Neural cell (in vitro differentiated cells): ENCODE data around the gene COL1A1. TPM values are rescaled to one million over a fixed set of nuclear protein-coding genes. Genes with fewer than 3 reads are reported as not detected.

Experiments used
- H2AFZ ChIP-seq: fragments of 200-600, 300-800 bp; sonication (generic), shearing (Covaris generic); 2 replicates; pipeline ENCODE4 v1.6.0; 2014; ENCODE audit warnings: low read depth, mild to moderate bottlenecking, antibody characterized with exemption, low read length, moderate library complexity
- H3F3A ChIP-seq: fragments of 200-600 bp; shearing (Covaris generic); 2 replicates; pipeline ENCODE4 v1.6.1; 2016; ENCODE audit warnings: mild to moderate bottlenecking, moderate library complexity, mixed read lengths, antibody characterized with exemption, low read length; ENCODE audit not compliant: insufficient read depth, poor library complexity, severe bottlenecking
- H3K27ac ChIP-seq: fragments of 200-600, 300-800 bp; sonication (generic), shearing (Covaris generic); 2 replicates; pipeline ENCODE4 v1.5.1; 2014; ENCODE audit warnings: mild to moderate bottlenecking, low read length, moderate library complexity
- H3K27me3 ChIP-seq: fragments of 300-800, 200-600 bp; sonication (generic), shearing (Covaris generic); 2 replicates; pipeline ENCODE4 v1.6.0; 2014; ENCODE audit warnings: mild to moderate bottlenecking, low read depth, low read length, moderate library complexity; ENCODE audit not compliant: insufficient read depth
- H3K36me3 ChIP-seq: fragments of 300-800, 200-600 bp; sonication (generic), shearing (Covaris generic); 2 replicates; pipeline ENCODE4 v1.5.1; 2014; ENCODE audit warnings: mild to moderate bottlenecking, antibody characterized with exemption, low read length, moderate library complexity; ENCODE audit not compliant: insufficient read depth
- H3K4me2 ChIP-seq: fragments of 300-800, 200-600 bp; sonication (generic), shearing (Covaris generic); 2 replicates; pipeline ENCODE4 v1.6.0; 2014; ENCODE audit warnings: mild to moderate bottlenecking, low read length
- H3K4me3 ChIP-seq: fragments of 300-800, 200-600 bp; sonication (generic), shearing (Covaris generic); 2 replicates; pipeline ENCODE4 v1.5.1; 2014; ENCODE audit warnings: mild to moderate bottlenecking, low read length, moderate library complexity
- H3K79me2 ChIP-seq: fragments of 200-600 bp; shearing (Covaris generic); replicated peaks from 2 replicates; pipeline ENCODE4 v1.6.0; 2014; ENCODE audit warnings: mild to moderate bottlenecking, low read length, moderate library complexity; ENCODE audit not compliant: insufficient read depth
- H3K9ac ChIP-seq: fragments of 300-800, 200-600 bp; sonication (generic), shearing (Covaris generic); 2 replicates; pipeline ENCODE4 v1.6.1; 2016; ENCODE audit warnings: mild to moderate bottlenecking, low read length, mixed read lengths
- H3K9me2 ChIP-seq: fragments of 200-600 bp; shearing (Covaris generic); 2 replicates; pipeline ENCODE4 v1.6.1; 2016; ENCODE audit warnings: mild to moderate bottlenecking, low read length, mixed read lengths; ENCODE audit not compliant: insufficient read depth
- H3K9me3 ChIP-seq: fragments of 200-600, 300-800 bp; sonication (generic), shearing (Covaris generic); 2 replicates; pipeline ENCODE4 v1.6.1; 2016; ENCODE audit warnings: mild to moderate bottlenecking, mixed run types, low read length, moderate library complexity, mixed read lengths
- H4K20me1 ChIP-seq: fragments of 200-600 bp; shearing (Covaris generic); 2 replicates; pipeline ENCODE4 v1.6.1; 2016; ENCODE audit warnings: mild to moderate bottlenecking, mixed run types; ENCODE audit not compliant: insufficient read depth
- EP300 ChIP-seq: fragments of 450-650 bp; conservative IDR thresholded peaks from 2 replicates; pipeline ENCODE4 v1.6.1; 2014; ENCODE audit warnings: antibody characterized with exemption, mild to moderate bottlenecking, moderate library complexity; ENCODE audit not compliant: poor library complexity, severe bottlenecking
- EZH2 ChIP-seq: fragments of 200-600, 300-800 bp; shearing (Covaris generic), sonication (generic); IDR thresholded peaks from 2 replicates; pipeline ENCODE4 v1.6.1; 2014; ENCODE audit warnings: antibody characterized with exemption, low read length, borderline replicate concordance, mild to moderate bottlenecking; ENCODE audit not compliant: insufficient read depth, poor library complexity, severe bottlenecking
- MXI1 ChIP-seq: fragments of 450-650 bp; conservative IDR thresholded peaks from 2 replicates; pipeline ENCODE4 v1.6.1; 2014; ENCODE audit warnings: antibody characterized with exemption, mild to moderate bottlenecking; ENCODE audit not compliant: poor library complexity, severe bottlenecking
- POLR2AphosphoS5 ChIP-seq: IDR thresholded peaks from 2 replicates; pipeline ENCODE4 v1.6.1; 2012
- RAD21 ChIP-seq: fragments of 450-650 bp; conservative IDR thresholded peaks from 2 replicates; pipeline ENCODE4 v1.6.1; 2014; ENCODE audit warnings: antibody characterized with exemption, mild to moderate bottlenecking, moderate library complexity
- SMC3 ChIP-seq: fragments of 450-650 bp; conservative IDR thresholded peaks from 2 replicates; pipeline ENCODE4 v1.6.1; 2014; ENCODE audit warnings: antibody characterized with exemption, mild to moderate bottlenecking, moderate library complexity; ENCODE audit not compliant: poor library complexity
- TAF1 ChIP-seq: IDR thresholded peaks from 2 replicates; pipeline ENCODE4 v1.6.1; 2012; ENCODE audit warnings: low read depth
- polyA plus RNA-seq: library from polyadenylated mRNA; depleted of rRNA; stranded (reverse); fragments of >200 nt; gene quantifications from 2 replicates; pipeline ENCODE4 v1.2.3, GENCODE V29; 2014
- TF ChIP-seq, protein P1 (sequence below): fragments of 450-650 bp; IDR thresholded peaks from 2 replicates; pipeline ENCODE4 v1.5.1; 2014; ENCODE audit warnings: antibody characterized with exemption, mild to moderate bottlenecking, moderate library complexity; ENCODE audit not compliant: poor library complexity, severe bottlenecking
- TF ChIP-seq, protein P2 (sequence below): IDR thresholded peaks from 2 replicates; pipeline ENCODE4 v1.6.1; 2012; ENCODE audit warnings: borderline replicate concordance

COL1A1 gene
- polyA plus RNA-seq, 1 donor from 2014 or later, result 0.14 TPM

DNA sequence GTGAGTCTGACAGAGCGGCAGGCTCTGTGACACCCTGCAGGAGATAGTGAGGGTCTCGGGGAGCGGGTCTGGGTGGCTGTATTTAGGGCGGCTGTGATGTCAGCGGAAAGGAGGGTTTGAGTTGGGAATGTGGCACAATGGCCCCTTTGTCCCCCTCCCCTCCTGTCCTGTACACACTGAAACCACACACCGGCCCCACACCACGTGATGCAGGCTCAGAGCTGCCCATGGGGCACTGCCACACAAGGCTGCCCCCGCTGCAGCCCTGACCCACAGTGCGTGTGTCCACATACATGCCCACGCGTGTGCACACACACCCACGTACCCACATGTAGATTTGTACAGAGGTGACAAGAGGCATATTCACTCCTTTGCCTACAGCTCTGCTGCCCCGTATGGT is 20.3 kb downstream of the COL1A1 start:
- Histone ChIP-seq H3K9me2 (no peaks in the 10 kb centered on the region), H2AFZ (no peak overlapping the region), H4K20me1 (no peaks in the 10 kb centered on the region), H3K9me3 (no peaks in the 10 kb centered on the region), H3K27me3 (no peaks in the 10 kb centered on the region), H3K79me2 (no peaks in the 10 kb centered on the region), H3K9ac (no peak overlapping the region), H3K4me2 (no peak overlapping the region), H3K27ac (no peak overlapping the region), H3K4me3 (no peak overlapping the region), H3F3A (no peaks in the 10 kb centered on the region), H3K36me3 (no peaks in the 10 kb centered on the region)
- TF ChIP-seq SMC3 (no peak), MXI1 (no peak), RAD21 (no peak), POLR2AphosphoS5 (no peak), EP300 (no peak), TAF1 (no peak), EZH2 (no peak)
- TF ChIP-seq, protein P1, sequence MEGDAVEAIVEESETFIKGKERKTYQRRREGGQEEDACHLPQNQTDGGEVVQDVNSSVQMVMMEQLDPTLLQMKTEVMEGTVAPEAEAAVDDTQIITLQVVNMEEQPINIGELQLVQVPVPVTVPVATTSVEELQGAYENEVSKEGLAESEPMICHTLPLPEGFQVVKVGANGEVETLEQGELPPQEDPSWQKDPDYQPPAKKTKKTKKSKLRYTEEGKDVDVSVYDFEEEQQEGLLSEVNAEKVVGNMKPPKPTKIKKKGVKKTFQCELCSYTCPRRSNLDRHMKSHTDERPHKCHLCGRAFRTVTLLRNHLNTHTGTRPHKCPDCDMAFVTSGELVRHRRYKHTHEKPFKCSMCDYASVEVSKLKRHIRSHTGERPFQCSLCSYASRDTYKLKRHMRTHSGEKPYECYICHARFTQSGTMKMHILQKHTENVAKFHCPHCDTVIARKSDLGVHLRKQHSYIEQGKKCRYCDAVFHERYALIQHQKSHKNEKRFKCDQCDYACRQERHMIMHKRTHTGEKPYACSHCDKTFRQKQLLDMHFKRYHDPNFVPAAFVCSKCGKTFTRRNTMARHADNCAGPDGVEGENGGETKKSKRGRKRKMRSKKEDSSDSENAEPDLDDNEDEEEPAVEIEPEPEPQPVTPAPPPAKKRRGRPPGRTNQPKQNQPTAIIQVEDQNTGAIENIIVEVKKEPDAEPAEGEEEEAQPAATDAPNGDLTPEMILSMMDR, result no peak
- TF ChIP-seq, protein P2, sequence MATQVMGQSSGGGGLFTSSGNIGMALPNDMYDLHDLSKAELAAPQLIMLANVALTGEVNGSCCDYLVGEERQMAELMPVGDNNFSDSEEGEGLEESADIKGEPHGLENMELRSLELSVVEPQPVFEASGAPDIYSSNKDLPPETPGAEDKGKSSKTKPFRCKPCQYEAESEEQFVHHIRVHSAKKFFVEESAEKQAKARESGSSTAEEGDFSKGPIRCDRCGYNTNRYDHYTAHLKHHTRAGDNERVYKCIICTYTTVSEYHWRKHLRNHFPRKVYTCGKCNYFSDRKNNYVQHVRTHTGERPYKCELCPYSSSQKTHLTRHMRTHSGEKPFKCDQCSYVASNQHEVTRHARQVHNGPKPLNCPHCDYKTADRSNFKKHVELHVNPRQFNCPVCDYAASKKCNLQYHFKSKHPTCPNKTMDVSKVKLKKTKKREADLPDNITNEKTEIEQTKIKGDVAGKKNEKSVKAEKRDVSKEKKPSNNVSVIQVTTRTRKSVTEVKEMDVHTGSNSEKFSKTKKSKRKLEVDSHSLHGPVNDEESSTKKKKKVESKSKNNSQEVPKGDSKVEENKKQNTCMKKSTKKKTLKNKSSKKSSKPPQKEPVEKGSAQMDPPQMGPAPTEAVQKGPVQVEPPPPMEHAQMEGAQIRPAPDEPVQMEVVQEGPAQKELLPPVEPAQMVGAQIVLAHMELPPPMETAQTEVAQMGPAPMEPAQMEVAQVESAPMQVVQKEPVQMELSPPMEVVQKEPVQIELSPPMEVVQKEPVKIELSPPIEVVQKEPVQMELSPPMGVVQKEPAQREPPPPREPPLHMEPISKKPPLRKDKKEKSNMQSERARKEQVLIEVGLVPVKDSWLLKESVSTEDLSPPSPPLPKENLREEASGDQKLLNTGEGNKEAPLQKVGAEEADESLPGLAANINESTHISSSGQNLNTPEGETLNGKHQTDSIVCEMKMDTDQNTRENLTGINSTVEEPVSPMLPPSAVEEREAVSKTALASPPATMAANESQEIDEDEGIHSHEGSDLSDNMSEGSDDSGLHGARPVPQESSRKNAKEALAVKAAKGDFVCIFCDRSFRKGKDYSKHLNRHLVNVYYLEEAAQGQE, result no peak

DNA sequence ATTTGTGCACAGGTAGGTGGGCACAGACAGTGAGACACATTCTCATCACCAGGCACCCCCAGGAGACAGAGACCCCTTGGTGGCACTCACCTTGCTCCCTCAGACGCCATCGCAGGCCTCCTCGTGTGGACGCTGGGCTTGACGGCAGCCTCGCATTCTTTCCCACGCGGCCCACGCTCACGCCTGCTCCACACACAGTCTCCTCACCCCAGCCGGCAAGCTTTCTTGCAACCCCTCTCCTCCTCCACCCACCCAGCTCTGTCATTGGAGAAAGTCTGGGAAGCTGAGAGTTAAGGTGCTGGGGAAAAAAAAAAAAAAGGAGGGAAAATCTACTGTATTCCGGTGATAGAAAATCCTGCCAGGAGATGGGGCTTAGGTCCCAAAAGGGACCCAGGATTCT is 20.8 kb downstream of the COL1A1 start:
- Histone ChIP-seq H3F3A (no peaks in the 10 kb centered on the region), H3K4me2 (no peak overlapping the region), H3K79me2 (no peaks in the 10 kb centered on the region), H3K27ac (no peak overlapping the region), H3K9me3 (no peaks in the 10 kb centered on the region), H3K36me3 (no peaks in the 10 kb centered on the region), H3K9ac (no peak overlapping the region), H2AFZ (no peak overlapping the region), H3K4me3 (no peak overlapping the region), H4K20me1 (no peaks in the 10 kb centered on the region), H3K9me2 (no peaks in the 10 kb centered on the region), H3K27me3 (no peaks in the 10 kb centered on the region)
- no peak for TF ChIP-seq EP300
- TF ChIP-seq EZH2, result no peak
- TF ChIP-seq POLR2AphosphoS5, result no peak
- TF ChIP-seq, protein P1, result no peak
- TF ChIP-seq TAF1, result no peak
- no peak for TF ChIP-seq MXI1
- TF ChIP-seq SMC3, result no peak
- TF ChIP-seq, protein P2, result no peak
- TF ChIP-seq RAD21, result no peak
